ENCODE results near the gene RAD51B. TPM values are rescaled to one million over a fixed set of nuclear protein-coding genes. Genes with fewer than 3 reads are reported as not detected.

Gene RAD51B
- polyA plus RNA-seq, 3 donors, result 3.6 to 11.6 (median 9.4) TPM

GRCh38 chr14:68473794-68474193 lies 654.2 kb downstream of the RAD51B start:
- peak in 2 of 3 donors; percentile 42 to 50 for DNase-seq

GRCh38 chr14:68474741-68475140 lies 655.2 kb downstream of the RAD51B start:
- no peak overlapping the region for H3K4me2 ChIP-seq (replicated peaks; ENCODE audit: extremely low read depth, low read length, poor library complexity, severe bottlenecking)
- H3K27ac ChIP-seq (ENCODE audit: low read depth in 1 of 2, low read length in 2 of 2), result no peak overlapping the region
- H3K27me3 Mint-ChIP-seq (ENCODE audit: low read depth in 3 of 3), result no peaks in the 10 kb centered on the region
- intact Hi-C loops (cut with micrococcal nuclease), result loop anchor here in 1 of 2 donors (5.0 to 10.0 kb wide), 3 partner anchors 80 to 318 kb away; partner anchors contain the start of gene ZFP36L1
- H3K4me1 ChIP-seq (ENCODE audit: control insufficient read depth in 1 of 2, insufficient read depth in 2 of 2, low read length in 2 of 2), result peaks cover 66% of the 10 kb centered on the region in 2 donors
- no peak for DNase-seq
- H4K20me1 ChIP-seq (ENCODE audit: insufficient read depth, low read length), result no peaks in the 10 kb centered on the region
- peaks cover 0 to 17% of the 10 kb centered on the region in 2 donors for H3K36me3 Mint-ChIP-seq
- H3K4me1 Mint-ChIP-seq, result peaks cover 74% of the 10 kb centered on the region
- no peaks in the 10 kb centered on the region for H3K9me3 ChIP-seq (replicated peaks in 1 of 2; ENCODE audit: control insufficient read depth in 1 of 2, insufficient read depth in 1 of 2, low read length in 2 of 2)
- H3K4me3 Mint-ChIP-seq, result no peak overlapping the region
- no CpG with 5 or more reads among the region's 4 CpGs for WGBS (ENCODE audit: insufficient coverage)
- peaks cover 0 to 5% (median 0%) of the 10 kb centered on the region in 7 donors for H3K9me3 Mint-ChIP-seq
- H3K27me3 ChIP-seq (ENCODE audit: control insufficient read depth in 2 of 2, insufficient read depth in 2 of 2, low read length in 2 of 2), result no peaks in the 10 kb centered on the region
- no peak overlapping the region for H3K27ac Mint-ChIP-seq
- TF ChIP-seq, protein P1, sequence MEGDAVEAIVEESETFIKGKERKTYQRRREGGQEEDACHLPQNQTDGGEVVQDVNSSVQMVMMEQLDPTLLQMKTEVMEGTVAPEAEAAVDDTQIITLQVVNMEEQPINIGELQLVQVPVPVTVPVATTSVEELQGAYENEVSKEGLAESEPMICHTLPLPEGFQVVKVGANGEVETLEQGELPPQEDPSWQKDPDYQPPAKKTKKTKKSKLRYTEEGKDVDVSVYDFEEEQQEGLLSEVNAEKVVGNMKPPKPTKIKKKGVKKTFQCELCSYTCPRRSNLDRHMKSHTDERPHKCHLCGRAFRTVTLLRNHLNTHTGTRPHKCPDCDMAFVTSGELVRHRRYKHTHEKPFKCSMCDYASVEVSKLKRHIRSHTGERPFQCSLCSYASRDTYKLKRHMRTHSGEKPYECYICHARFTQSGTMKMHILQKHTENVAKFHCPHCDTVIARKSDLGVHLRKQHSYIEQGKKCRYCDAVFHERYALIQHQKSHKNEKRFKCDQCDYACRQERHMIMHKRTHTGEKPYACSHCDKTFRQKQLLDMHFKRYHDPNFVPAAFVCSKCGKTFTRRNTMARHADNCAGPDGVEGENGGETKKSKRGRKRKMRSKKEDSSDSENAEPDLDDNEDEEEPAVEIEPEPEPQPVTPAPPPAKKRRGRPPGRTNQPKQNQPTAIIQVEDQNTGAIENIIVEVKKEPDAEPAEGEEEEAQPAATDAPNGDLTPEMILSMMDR (IDR thresholded peaks at IDR 0.05), result no peak
- H3K4me3 ChIP-seq (replicated peaks in 1 of 3; ENCODE audit: low read depth in 2 of 3, low read length in 3 of 3), result no peak overlapping the region
- H3K36me3 ChIP-seq (replicated peaks in 1 of 2; ENCODE audit: control insufficient read depth in 1 of 2, insufficient read depth in 2 of 2, low read length in 2 of 2), result no peaks in the 10 kb centered on the region
- H2AFZ ChIP-seq (ENCODE audit: insufficient read depth, low read depth, low read length, poor library complexity, severe bottlenecking), result no peak overlapping the region
- no peaks in the 10 kb centered on the region for H3K79me2 ChIP-seq (ENCODE audit: insufficient read depth, low read length)
- H3K9ac ChIP-seq (ENCODE audit: insufficient read depth, low read length, poor library complexity, severe bottlenecking), result no peak overlapping the region

More at GRCh38 chr14:68473794-68474193, 654.2 kb downstream of the RAD51B start:
- TF ChIP-seq, protein P1 (IDR thresholded peaks at IDR 0.05), result no peak
- no CpG with 5 or more reads among the region's 2 CpGs for WGBS (ENCODE audit: insufficient coverage)
- Histone ChIP-seq H3K4me1 (ENCODE audit: control insufficient read depth in 1 of 2, insufficient read depth in 2 of 2, low read length in 2 of 2) (peaks cover 66% of the 10 kb centered on the region in 2 donors), H3K4me3 (replicated peaks in 1 of 3; ENCODE audit: low read depth in 2 of 3, low read length in 3 of 3) (no peak overlapping the region), H3K9ac (ENCODE audit: insufficient read depth, low read length, poor library complexity, severe bottlenecking) (no peak overlapping the region), H2AFZ (ENCODE audit: insufficient read depth, low read depth, low read length, poor library complexity, severe bottlenecking) (no peak overlapping the region), H3K4me2 (replicated peaks; ENCODE audit: extremely low read depth, low read length, poor library complexity, severe bottlenecking) (no peak overlapping the region), H3K79me2 (ENCODE audit: insufficient read depth, low read length) (no peaks in the 10 kb centered on the region), H3K27me3 (ENCODE audit: control insufficient read depth in 2 of 2, insufficient read depth in 2 of 2, low read length in 2 of 2) (no peaks in the 10 kb centered on the region), H3K27ac (ENCODE audit: low read depth in 1 of 2, low read length in 2 of 2) (no peak overlapping the region), H3K36me3 (replicated peaks in 1 of 2; ENCODE audit: control insufficient read depth in 1 of 2, insufficient read depth in 2 of 2, low read length in 2 of 2) (no peaks in the 10 kb centered on the region), H3K9me3 (replicated peaks in 1 of 2; ENCODE audit: control insufficient read depth in 1 of 2, insufficient read depth in 1 of 2, low read length in 2 of 2) (no peaks in the 10 kb centered on the region), H4K20me1 (ENCODE audit: insufficient read depth, low read length) (no peaks in the 10 kb centered on the region)
- Mint-ChIP-seq H3K27me3 (ENCODE audit: low read depth in 3 of 3) (no peaks in the 10 kb centered on the region), H3K9me3 (peaks cover 0 to 5% (median 0%) of the 10 kb centered on the region in 7 donors), H3K36me3 (peaks cover 0 to 12% of the 10 kb centered on the region in 2 donors), H3K27ac (no peak overlapping the region), H3K4me3 (no peak overlapping the region), H3K4me1 (peaks cover 78% of the 10 kb centered on the region)
- intact Hi-C loops (cut with micrococcal nuclease), result loop anchor here in 1 of 2 donors (5.0 to 10.0 kb wide), 3 partner anchors 79 to 319 kb away; partner anchors contain the start of gene ZFP36L1
